Measurements from ENCODE around the gene CCHCR1. TPM values are rescaled to one million over a fixed set of nuclear protein-coding genes. Genes with fewer than 3 reads are reported as not detected.
"Not testable (repeated sequence)": the region's sequence is repeated elsewhere in the genome, so short reads cannot be mapped to it uniquely, and the experiment has no call there.

Gene CCHCR1
- polyA plus RNA-seq, 2 of the 4 experiments (the other 2 are of a cell fraction): 7.4 to 15.3 TPM

DNA sequence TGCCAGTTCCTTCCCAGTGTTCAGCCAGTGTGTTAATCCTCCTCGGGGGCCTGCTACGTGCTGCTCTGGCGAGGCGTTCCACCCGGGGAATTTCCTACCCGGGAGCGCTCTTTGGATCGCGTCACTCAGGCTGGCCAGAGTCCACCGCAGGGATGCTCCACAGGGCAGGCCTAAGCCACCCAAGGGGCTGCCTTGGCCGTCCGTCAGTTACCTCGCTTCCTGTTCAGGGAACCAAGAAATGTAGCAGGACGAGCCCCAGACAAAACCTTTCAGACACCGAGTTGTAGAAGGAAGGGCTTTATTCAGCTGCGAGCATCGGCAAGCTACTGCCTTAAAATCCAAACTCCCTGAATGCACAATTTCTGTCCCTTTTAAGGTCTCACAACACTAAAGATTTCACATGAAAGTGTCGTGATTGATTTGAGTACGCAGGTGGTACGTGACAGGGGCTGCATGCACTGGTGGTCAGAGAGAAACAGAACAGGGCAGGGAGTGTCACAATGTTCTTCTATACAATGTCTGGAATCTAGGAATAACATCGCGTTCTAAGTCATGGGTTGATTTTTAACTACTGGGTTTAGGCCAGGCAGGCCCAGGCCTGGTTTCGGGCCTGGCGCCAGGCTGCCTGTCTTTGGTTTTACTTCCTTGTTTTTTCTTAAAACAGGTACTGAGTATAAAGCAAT lies 28.6 kb upstream of the CCHCR1 start:
- Histone ChIP-seq H3K4me1 (peaks cover 20% of the 10 kb centered on the region), H3K4me3 (peak overlapping the region; percentile 60), H3K27ac (peak overlapping the region; percentile 81 to 96), H3K9me3 (no peaks in the 10 kb centered on the region), H3K4me2 (peak overlapping the region; percentile 88)
- ChIA-PET POLR2A (no interaction called here), CTCF (interaction anchor here (1.6 kb wide), 1 partner anchor 11 kb away, joined by 3 read pairs; no protein-coding TSS in a partner anchor)
- 5% methylated on average over 11 of the region's 24 CpGs for WGBS (ENCODE audit: missing lambda C conversion rate)
- DNase-seq (ENCODE audit: low read depth in 1 of 2, low spot score in 1 of 2) (peak in 1 of 2 experiments; percentile 82), ATAC-seq (peak; percentile 88 to 92), FAIRE-seq (no peak)
- TF ChIP-seq CBX8 (IDR thresholded peaks at IDR 0.05) (no peak), USF2 (IDR thresholded peaks at IDR 0.05) (no peak), CEBPB (IDR thresholded peaks at IDR 0.05) (0 out of 4 replicates have a peak, but pooled peaks of 1 of the 2 experiments have one; percentile 12), RARB (CRISPR knock-in tag; IDR thresholded peaks at IDR 0.05) (no peak), MAX (IDR thresholded peaks at IDR 0.05) (0 out of 2 replicates have a peak, but pooled peaks have one; percentile 33), EHMT2 (IDR thresholded peaks at IDR 0.05; ENCODE audit: low read depth) (no peak), SREBF2 (IDR thresholded peaks at IDR 0.05) (no peak)

DNA sequence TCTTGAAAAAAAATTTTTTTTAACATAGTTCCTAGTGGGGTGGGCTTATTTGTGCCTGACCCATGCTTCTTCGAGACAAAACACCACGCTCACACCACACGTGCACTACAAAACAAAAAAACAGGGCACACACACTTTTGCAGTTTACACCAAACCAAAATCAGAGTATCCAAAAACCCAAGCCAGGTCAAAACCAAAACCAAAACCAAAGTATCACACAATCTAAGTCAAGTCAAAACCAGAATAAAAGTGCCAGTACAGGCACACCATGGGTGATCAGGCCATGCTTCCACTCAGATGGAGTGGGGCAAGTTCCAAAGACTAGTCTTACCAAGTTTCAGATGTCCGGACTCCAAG lies 28.1 kb upstream of the CCHCR1 start:
- Histone ChIP-seq H3K4me1 (peaks cover 20% of the 10 kb centered on the region), H3K4me2 (peak overlapping the region; percentile 88), H3K27ac (peak overlapping the region; percentile 81 to 96), H3K4me3 (peak overlapping the region; percentile 60)
- CTCF ChIA-PET; POLR2A ChIA-PET; H3K9me3 ChIP-seq; ATAC-seq; FAIRE-seq; DNase-seq (ENCODE audit: low read depth in 1 of 2, low spot score in 1 of 2): not testable (repeated sequence)
- 20% methylated on average over 4 of the region's 4 CpGs for WGBS (ENCODE audit: missing lambda C conversion rate)

DNA sequence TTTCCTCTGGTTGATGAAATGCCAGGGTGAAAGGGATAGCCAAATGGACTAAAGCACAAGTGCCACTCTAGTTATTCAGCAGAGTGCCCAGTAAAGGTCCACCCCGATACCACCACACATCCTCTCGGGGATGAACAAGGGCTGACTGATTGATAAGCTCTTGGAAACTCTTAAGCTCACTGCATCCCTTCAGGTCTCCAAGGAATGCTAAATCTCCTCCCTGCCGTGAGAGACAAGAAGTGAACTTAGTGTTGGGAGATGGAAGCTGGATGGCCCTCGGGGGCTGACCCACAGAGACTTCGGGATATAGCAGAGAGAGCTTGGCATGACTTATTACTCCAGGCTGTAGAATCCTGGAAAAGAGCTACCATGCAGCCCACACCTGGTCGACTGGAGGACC lies 26.3 kb upstream of the CCHCR1 start:
- Histone ChIP-seq H3K4me1 (peaks cover 24% of the 10 kb centered on the region), H3K4me3 (peak overlapping the region; percentile 60; the same call in 1 of the 3 replicates), H3K4me2 (peak overlapping the region; percentile 88), H3K27ac (peak overlapping the region; percentile 47 to 81; a peak in 1 of 6 replicates)
- DNase-seq (ENCODE audit: low read depth in 1 of 2, low spot score in 1 of 2); H3K9me3 ChIP-seq; ATAC-seq; POLR2A ChIA-PET; FAIRE-seq: not testable (repeated sequence)
- WGBS (ENCODE audit: missing lambda C conversion rate): 52% methylated on average over 5 of the region's 6 CpGs
- CTCF ChIA-PET: interaction anchor here (1.2 to 2.1 kb wide), 3 partner anchors 8 to 183 kb away, joined by 4 to 6 read pairs (median 6); no protein-coding TSS in a partner anchor

DNA sequence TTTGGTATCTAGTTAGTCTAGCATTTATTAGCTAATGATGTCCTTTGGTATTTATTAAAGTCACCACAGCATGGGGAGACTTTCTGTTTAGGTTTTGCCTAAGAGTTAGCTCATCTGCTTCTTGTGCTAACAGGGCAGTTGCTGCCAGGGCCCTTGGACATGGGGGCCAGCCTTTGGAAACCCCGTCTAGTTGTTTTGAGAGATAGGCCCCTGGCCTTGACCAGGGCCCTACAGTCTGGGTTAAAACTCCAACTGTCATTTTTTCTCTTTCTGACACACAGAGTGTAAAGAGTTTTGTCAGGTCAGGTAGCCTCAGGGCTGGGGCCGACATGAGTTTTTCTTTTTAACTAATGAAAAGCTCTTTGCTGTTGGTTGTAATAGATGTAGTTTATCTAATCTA lies 25.7 kb upstream of the CCHCR1 start:
- POLR2A ChIA-PET; H3K27ac ChIP-seq; FAIRE-seq; DNase-seq (ENCODE audit: low read depth in 1 of 2, low spot score in 1 of 2); H3K4me3 ChIP-seq; ATAC-seq; H3K9me3 ChIP-seq: not testable (repeated sequence)
- WGBS (ENCODE audit: missing lambda C conversion rate): 51% methylated on average over 2 of the region's 2 CpGs
- H3K4me1 ChIP-seq: peaks cover 26% of the 10 kb centered on the region
- H3K4me2 ChIP-seq: peak overlapping the region; percentile 88
- CTCF ChIA-PET: interaction anchor here (1.2 to 2.1 kb wide), 3 partner anchors 9 to 183 kb away, joined by 4 to 6 read pairs (median 6); no protein-coding TSS in a partner anchor

DNA sequence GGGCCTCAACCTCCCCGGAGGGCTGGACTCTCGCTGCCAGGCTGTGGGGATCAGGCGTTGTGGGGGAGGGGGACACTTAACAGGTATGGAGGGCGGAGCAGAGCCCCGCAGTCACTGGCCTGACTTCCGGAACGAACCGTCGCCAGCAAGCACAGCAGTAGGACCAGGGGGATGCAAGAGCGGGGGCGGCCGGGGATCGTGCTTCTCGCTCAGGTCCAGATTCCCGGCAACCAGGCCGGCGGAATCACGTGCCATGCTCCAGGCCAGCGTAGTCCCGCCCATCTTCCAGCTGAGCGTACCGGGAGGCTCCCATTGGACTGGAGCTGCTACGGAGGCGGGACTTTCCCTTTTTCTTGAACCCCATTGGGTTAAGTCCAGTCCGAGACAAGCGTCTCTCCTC lies 22.9 kb upstream of the CCHCR1 start:
- Histone ChIP-seq H3K27ac (no peak overlapping the region), H3K9me3 (no peaks in the 10 kb centered on the region), H3K4me3 (no peak overlapping the region), H3K4me2 (no peak overlapping the region), H3K4me1 (peaks cover 16% of the 10 kb centered on the region; the same call in 2 of the 3 replicates)
- ChIA-PET POLR2A (no interaction called here), CTCF (interaction anchor here (1.3 to 1.5 kb wide), 2 partner anchors 8 to 186 kb away, joined by 3 read pairs; no protein-coding TSS in a partner anchor)
- no peak for DNase-seq (ENCODE audit: low read depth in 1 of 2, low spot score in 1 of 2)
- ATAC-seq: peak in 1 of 2 experiments; percentile 68; a peak in 3 of 6 replicates
- WGBS (ENCODE audit: missing lambda C conversion rate): 98% methylated on average over 21 of the region's 26 CpGs
- no peak for FAIRE-seq
- TF ChIP-seq HOXA7 (CRISPR knock-in tag; IDR thresholded peaks at IDR 0.05) (no peak), ZSCAN20 (CRISPR knock-in tag; IDR thresholded peaks at IDR 0.05) (no peak), NPAS2 (CRISPR knock-in tag; IDR thresholded peaks at IDR 0.05; ENCODE audit: borderline replicate concordance) (no peak), NR3C1 (IDR thresholded peaks at IDR 0.05) (no peak), KDM5A (IDR thresholded peaks at IDR 0.05) (no peak), POLR2AphosphoS2 (conservative IDR thresholded peaks at IDR 0.05; ENCODE audit: low read length) (no peak), MAFK (IDR thresholded peaks at IDR 0.05; ENCODE audit: partially characterized antibody) (no peak), EHMT2 (IDR thresholded peaks at IDR 0.05; ENCODE audit: low read depth) (no peak), GATA3 (IDR thresholded peaks at IDR 0.05; ENCODE audit: borderline replicate concordance) (no peak), PHF8 (IDR thresholded peaks at IDR 0.05; ENCODE audit: borderline replicate concordance, low read depth) (no peak), USF2 (IDR thresholded peaks at IDR 0.05) (no peak)
- TF ChIP-seq, protein P1, sequence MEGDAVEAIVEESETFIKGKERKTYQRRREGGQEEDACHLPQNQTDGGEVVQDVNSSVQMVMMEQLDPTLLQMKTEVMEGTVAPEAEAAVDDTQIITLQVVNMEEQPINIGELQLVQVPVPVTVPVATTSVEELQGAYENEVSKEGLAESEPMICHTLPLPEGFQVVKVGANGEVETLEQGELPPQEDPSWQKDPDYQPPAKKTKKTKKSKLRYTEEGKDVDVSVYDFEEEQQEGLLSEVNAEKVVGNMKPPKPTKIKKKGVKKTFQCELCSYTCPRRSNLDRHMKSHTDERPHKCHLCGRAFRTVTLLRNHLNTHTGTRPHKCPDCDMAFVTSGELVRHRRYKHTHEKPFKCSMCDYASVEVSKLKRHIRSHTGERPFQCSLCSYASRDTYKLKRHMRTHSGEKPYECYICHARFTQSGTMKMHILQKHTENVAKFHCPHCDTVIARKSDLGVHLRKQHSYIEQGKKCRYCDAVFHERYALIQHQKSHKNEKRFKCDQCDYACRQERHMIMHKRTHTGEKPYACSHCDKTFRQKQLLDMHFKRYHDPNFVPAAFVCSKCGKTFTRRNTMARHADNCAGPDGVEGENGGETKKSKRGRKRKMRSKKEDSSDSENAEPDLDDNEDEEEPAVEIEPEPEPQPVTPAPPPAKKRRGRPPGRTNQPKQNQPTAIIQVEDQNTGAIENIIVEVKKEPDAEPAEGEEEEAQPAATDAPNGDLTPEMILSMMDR (IDR thresholded peaks at IDR 0.05): no peak
- TF ChIP-seq, protein P2, sequence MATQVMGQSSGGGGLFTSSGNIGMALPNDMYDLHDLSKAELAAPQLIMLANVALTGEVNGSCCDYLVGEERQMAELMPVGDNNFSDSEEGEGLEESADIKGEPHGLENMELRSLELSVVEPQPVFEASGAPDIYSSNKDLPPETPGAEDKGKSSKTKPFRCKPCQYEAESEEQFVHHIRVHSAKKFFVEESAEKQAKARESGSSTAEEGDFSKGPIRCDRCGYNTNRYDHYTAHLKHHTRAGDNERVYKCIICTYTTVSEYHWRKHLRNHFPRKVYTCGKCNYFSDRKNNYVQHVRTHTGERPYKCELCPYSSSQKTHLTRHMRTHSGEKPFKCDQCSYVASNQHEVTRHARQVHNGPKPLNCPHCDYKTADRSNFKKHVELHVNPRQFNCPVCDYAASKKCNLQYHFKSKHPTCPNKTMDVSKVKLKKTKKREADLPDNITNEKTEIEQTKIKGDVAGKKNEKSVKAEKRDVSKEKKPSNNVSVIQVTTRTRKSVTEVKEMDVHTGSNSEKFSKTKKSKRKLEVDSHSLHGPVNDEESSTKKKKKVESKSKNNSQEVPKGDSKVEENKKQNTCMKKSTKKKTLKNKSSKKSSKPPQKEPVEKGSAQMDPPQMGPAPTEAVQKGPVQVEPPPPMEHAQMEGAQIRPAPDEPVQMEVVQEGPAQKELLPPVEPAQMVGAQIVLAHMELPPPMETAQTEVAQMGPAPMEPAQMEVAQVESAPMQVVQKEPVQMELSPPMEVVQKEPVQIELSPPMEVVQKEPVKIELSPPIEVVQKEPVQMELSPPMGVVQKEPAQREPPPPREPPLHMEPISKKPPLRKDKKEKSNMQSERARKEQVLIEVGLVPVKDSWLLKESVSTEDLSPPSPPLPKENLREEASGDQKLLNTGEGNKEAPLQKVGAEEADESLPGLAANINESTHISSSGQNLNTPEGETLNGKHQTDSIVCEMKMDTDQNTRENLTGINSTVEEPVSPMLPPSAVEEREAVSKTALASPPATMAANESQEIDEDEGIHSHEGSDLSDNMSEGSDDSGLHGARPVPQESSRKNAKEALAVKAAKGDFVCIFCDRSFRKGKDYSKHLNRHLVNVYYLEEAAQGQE (IDR thresholded peaks at IDR 0.05): no peak
